ENCODE results near the gene SLC12A2. TPM values are rescaled to one million over a fixed set of nuclear protein-coding genes. Genes with fewer than 3 reads are reported as not detected.

The SLC12A2 gene
- total RNA-seq, 1 donor from 2014 or later: 31.3 TPM

DNA sequence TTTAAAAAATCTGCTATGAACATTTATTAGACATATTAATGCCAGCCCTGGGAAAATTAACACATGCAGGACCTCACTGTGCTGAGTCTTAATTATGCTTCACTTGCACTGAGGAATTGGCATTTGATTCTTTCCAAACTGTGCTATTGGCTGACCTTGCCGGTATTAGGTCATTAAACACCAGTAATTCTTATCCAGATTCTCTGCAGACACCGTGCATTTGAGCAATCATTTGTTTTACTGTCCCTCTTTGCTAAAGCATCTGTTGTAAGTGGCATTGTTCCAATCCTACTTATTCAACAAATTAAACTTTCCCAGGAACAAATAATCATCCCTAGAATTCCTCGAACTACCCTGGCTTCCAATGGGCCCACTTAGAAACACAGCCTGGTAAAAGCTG lies 145.0 kb downstream of the SLC12A2 start:
- no peak overlapping the region for H3K4me3 Mint-ChIP-seq
- H3K27ac Mint-ChIP-seq (ENCODE audit: unreplicated experiment): no peak overlapping the region
- DNase-seq (ENCODE audit: low read depth, low spot score): no peak
- H3K27me3 Mint-ChIP-seq (ENCODE audit: low read depth): no peaks in the 10 kb centered on the region
- H3K9me3 Mint-ChIP-seq: peaks cover 19% of the 10 kb centered on the region
- TF ChIP-seq, protein P1, sequence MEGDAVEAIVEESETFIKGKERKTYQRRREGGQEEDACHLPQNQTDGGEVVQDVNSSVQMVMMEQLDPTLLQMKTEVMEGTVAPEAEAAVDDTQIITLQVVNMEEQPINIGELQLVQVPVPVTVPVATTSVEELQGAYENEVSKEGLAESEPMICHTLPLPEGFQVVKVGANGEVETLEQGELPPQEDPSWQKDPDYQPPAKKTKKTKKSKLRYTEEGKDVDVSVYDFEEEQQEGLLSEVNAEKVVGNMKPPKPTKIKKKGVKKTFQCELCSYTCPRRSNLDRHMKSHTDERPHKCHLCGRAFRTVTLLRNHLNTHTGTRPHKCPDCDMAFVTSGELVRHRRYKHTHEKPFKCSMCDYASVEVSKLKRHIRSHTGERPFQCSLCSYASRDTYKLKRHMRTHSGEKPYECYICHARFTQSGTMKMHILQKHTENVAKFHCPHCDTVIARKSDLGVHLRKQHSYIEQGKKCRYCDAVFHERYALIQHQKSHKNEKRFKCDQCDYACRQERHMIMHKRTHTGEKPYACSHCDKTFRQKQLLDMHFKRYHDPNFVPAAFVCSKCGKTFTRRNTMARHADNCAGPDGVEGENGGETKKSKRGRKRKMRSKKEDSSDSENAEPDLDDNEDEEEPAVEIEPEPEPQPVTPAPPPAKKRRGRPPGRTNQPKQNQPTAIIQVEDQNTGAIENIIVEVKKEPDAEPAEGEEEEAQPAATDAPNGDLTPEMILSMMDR (conservative IDR thresholded peaks at IDR 0.05): no peak
- H3K4me1 Mint-ChIP-seq: no peaks in the 10 kb centered on the region
- no peaks in the 10 kb centered on the region for H3K36me3 Mint-ChIP-seq (ENCODE audit: low read depth)

DNA sequence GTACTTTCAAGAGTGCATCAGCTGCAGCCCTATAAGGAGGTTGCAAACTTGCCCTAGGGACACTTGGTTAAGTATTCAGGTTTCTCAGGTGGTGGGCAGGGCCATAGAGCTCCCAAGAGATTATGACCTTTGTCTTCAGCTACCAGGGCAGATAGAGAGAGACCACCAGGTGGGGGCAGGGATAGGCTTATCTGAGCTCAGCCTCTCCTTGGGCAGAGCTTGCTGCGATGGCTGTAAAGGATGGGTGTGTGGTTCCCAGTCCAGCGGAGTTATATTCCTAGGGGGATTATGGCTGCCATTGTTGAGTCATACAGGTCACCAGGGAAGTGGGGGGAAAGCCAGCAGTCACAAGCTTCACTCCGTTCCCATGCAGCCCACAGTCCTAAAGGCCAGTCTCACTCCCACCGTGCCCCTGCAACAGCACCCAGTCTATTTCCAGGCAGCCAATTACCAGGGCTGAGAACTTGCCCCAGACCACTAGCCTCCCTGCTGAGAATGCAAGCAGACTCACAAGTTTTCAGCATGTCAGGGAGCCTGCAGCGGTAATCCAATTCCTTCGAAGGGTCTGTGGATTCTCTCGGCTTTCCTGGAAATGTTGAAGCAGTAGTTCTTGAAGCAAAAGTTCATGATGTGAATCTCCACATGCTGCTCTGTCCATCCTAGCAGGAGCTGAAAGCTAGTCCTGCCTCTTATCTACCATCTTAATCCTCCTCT lies 151.5 kb downstream of the SLC12A2 start:
- Mint-ChIP-seq H3K27me3 (ENCODE audit: low read depth) (no peaks in the 10 kb centered on the region), H3K4me1 (no peaks in the 10 kb centered on the region), H3K4me3 (no peak overlapping the region), H3K9me3 (peaks cover 15% of the 10 kb centered on the region), H3K27ac (ENCODE audit: unreplicated experiment) (peak overlapping the region; percentile 24), H3K36me3 (ENCODE audit: low read depth) (no peaks in the 10 kb centered on the region)
- TF ChIP-seq, protein P1 (conservative IDR thresholded peaks at IDR 0.05): no peak
- DNase-seq (ENCODE audit: low read depth, low spot score): no peak

DNA sequence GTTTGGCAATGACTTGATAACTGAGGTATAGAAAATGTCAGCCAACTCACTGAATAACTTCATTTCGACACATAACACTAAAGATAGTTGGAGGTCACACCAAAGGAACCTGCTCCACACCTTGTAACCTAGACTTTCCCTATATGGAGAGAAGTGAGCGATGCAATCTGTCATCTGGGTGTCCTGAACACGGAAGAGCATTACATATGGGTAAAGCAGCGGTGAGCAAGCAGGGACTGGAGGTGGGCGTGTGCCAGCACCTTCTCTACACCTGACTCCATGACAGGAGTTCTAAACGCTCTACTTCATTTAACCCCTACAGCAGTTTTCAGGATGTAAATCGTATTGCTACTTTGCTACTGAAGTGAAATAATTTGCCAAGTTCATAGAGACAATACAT lies 152.8 kb downstream of the SLC12A2 start:
- H3K4me3 Mint-ChIP-seq: no peak overlapping the region
- H3K27ac Mint-ChIP-seq (ENCODE audit: unreplicated experiment): no peak overlapping the region
- peaks cover 6% of the 10 kb centered on the region for H3K9me3 Mint-ChIP-seq
- H3K4me1 Mint-ChIP-seq: no peaks in the 10 kb centered on the region
- TF ChIP-seq, protein P1 (conservative IDR thresholded peaks at IDR 0.05): no peak
- no peaks in the 10 kb centered on the region for H3K36me3 Mint-ChIP-seq (ENCODE audit: low read depth)
- H3K27me3 Mint-ChIP-seq (ENCODE audit: low read depth): no peaks in the 10 kb centered on the region
- no peak for DNase-seq (ENCODE audit: low read depth, low spot score)

DNA sequence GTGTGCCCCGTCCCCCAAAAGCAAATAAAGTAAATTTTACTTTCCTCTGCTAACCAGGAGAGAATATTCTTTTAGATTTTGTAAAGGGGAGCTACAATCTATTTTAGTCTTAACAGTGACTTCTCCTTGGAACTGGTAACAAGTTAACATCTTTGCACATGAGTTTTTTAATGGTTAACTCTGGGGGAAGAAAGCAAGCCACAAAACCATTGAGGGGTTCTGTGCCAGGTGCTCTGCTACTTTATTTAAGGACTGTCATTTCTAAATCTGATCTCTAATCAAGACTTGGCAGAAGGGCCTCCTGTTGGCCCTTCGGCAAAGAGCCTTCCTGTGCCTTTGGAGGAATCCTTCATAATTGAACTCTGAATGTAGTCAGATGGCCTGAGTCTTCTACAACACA lies 153.4 kb downstream of the SLC12A2 start:
- H3K27me3 Mint-ChIP-seq (ENCODE audit: low read depth): no peaks in the 10 kb centered on the region
- no peak overlapping the region for H3K27ac Mint-ChIP-seq (ENCODE audit: unreplicated experiment)

DNA sequence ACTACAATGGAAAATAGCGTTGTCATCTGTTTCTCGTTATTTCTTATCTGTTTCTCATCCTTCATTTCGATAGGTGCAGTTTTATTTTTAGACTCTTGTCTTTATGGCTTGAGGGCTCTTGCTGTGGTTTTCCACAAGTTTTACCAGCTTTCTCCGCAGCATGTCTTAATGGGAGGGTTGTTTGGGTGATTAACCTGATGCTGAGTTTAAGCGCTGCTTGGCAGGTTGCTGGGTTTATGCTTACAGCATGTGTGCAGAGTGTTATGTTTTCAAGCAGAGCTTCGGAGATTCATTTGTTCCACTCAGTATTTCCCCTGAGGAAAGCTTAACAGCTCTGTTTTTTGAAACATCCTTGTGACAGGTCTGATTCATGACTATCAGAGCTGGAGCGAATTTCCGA lies 154.0 kb downstream of the SLC12A2 start:
- Mint-ChIP-seq H3K27ac (ENCODE audit: unreplicated experiment) (no peak overlapping the region), H3K27me3 (ENCODE audit: low read depth) (no peaks in the 10 kb centered on the region), H3K9me3 (no peaks in the 10 kb centered on the region), H3K4me1 (no peaks in the 10 kb centered on the region), H3K36me3 (ENCODE audit: low read depth) (no peaks in the 10 kb centered on the region), H3K4me3 (no peak overlapping the region)
- DNase-seq (ENCODE audit: low read depth, low spot score): no peak
- TF ChIP-seq, protein P1 (conservative IDR thresholded peaks at IDR 0.05): no peak

More for the DNA sequence above, 153.4 kb downstream of the SLC12A2 start:
- no peaks in the 10 kb centered on the region for H3K9me3 Mint-ChIP-seq
- TF ChIP-seq, protein P1 (conservative IDR thresholded peaks at IDR 0.05): no peak
- H3K36me3 Mint-ChIP-seq (ENCODE audit: low read depth): no peaks in the 10 kb centered on the region
- no peak for DNase-seq (ENCODE audit: low read depth, low spot score)
- no peak overlapping the region for H3K4me3 Mint-ChIP-seq
- no peaks in the 10 kb centered on the region for H3K4me1 Mint-ChIP-seq

Data from neural crest cell (in vitro differentiated cells).